ENCODE measurements around the gene CLIC4. TPM values are rescaled to one million over a fixed set of nuclear protein-coding genes. Genes with fewer than 3 reads are reported as not detected.

The CLIC4 gene
- total RNA-seq, 1 donor from 2014 or later = 164 TPM

DNA sequence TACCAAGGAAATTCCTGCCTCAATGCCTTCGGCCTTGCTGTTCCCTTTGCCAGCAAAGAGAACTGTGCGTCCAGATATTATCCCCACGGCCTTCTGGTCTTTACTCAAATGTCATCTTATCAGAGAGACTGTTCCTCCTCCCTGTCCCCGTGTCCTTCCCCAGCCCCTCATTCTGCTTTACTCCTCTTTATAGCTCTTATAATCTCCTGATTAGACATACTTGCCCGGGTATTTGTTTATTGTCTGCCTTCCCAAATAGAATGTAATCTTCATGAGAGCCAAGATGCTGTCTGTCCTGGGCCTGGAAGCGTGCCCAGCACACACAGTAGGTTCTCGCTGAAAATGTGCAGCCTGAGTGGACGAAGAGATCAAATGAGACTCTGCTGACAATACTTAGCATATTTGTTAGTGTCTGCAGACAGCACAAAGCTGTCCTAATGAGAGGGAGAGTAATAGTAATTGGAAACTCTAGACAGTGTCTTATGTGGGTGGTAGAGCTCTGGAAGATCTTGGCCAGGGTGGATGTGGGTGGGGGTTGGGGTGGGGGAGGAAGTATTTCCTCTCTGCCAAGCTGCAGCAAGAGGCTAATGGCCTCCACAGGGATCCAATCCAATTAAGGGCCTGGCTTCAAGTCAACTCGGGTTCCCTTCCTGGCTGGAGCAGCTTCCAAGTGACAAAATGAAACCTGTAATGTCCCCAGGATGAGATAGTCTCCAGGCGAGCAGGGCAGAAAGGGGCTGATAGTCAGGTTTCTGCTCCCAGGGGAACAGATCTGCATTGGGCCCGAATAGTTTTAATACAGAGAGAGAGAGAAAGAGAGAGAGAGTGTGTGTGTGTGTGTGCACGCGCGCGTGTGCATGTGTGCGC is 9.5 kb upstream of the CLIC4 start:
- peak overlapping the region in 1 of 2 donors; percentile 20 for H3K4me3 ChIP-seq
- DNase-seq (ENCODE audit: extremely low spot score in 2 of 2) = no peak

GRCh38 chr1:24737368-24738117 is 7.7 kb upstream of the CLIC4 start:
- H3K9me3 ChIP-seq = no peaks in the 10 kb centered on the region
- no peak for DNase-seq (ENCODE audit: extremely low spot score in 2 of 2)
- TF ChIP-seq POLR2A (IDR thresholded peaks at IDR 0.05) (no peak), POLR2AphosphoS5 (IDR thresholded peaks at IDR 0.05; ENCODE audit: insufficient read depth in 1 of 2, low read depth in 1 of 2) (no peak), CTCF (IDR thresholded peaks at IDR 0.05) (no peak)
- no peaks in the 10 kb centered on the region for H3K36me3 ChIP-seq
- peaks cover 20% of the 10 kb centered on the region for H3K4me1 ChIP-seq
- intact Hi-C loops (cut with DNase I) = no loop called here
- no peaks in the 10 kb centered on the region for H3K27me3 ChIP-seq
- H3K4me3 ChIP-seq = no peak overlapping the region
- no peak overlapping the region for H3K27ac ChIP-seq

More for the DNA sequence above, 9.5 kb upstream of the CLIC4 start:
- intact Hi-C loops (cut with DNase I) = no loop called here
- Histone ChIP-seq H3K27me3 (no peaks in the 10 kb centered on the region), H3K27ac (peak overlapping the region; percentile 51), H3K36me3 (no peaks in the 10 kb centered on the region), H3K4me1 (peaks cover 20% of the 10 kb centered on the region), H3K9me3 (no peaks in the 10 kb centered on the region)
- TF ChIP-seq CTCF (IDR thresholded peaks at IDR 0.05) (no peak), POLR2AphosphoS5 (IDR thresholded peaks at IDR 0.05; ENCODE audit: insufficient read depth in 1 of 2, low read depth in 1 of 2) (no peak), POLR2A (IDR thresholded peaks at IDR 0.05) (no peak)

DNA sequence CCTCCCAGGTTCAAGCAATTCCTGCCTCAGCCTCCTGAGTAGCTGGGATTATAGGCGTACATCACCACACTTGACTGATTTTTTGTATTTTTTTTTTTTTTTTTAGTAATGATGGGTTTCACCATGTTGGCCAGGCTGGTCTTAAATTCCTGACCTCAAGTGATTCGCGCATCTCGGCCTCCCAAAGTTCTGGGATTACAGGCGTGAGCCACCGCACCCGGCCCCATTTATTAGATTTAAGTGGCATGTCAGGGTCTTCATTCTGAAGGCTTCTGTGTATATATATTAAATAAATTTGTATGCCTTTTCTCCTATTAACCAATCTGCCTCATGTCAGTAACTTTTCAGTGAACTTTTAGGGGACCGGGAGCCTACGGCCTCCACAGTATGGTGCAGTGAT is 6.0 kb upstream of the CLIC4 start:
- intact Hi-C loops (cut with DNase I) = no loop called here
- no peaks in the 10 kb centered on the region for H3K27me3 ChIP-seq
- peaks cover 33% of the 10 kb centered on the region for H3K4me1 ChIP-seq
- H3K4me3 ChIP-seq = no peak overlapping the region
- H3K36me3 ChIP-seq = no peaks in the 10 kb centered on the region
- no peak overlapping the region for H3K27ac ChIP-seq
- H3K9me3 ChIP-seq = no peaks in the 10 kb centered on the region
- TF ChIP-seq POLR2AphosphoS5 (IDR thresholded peaks at IDR 0.05; ENCODE audit: insufficient read depth in 1 of 2, low read depth in 1 of 2) (no peak), POLR2A (IDR thresholded peaks at IDR 0.05) (no peak), CTCF (IDR thresholded peaks at IDR 0.05) (no peak)
- DNase-seq (ENCODE audit: extremely low spot score in 2 of 2) = no peak

DNA sequence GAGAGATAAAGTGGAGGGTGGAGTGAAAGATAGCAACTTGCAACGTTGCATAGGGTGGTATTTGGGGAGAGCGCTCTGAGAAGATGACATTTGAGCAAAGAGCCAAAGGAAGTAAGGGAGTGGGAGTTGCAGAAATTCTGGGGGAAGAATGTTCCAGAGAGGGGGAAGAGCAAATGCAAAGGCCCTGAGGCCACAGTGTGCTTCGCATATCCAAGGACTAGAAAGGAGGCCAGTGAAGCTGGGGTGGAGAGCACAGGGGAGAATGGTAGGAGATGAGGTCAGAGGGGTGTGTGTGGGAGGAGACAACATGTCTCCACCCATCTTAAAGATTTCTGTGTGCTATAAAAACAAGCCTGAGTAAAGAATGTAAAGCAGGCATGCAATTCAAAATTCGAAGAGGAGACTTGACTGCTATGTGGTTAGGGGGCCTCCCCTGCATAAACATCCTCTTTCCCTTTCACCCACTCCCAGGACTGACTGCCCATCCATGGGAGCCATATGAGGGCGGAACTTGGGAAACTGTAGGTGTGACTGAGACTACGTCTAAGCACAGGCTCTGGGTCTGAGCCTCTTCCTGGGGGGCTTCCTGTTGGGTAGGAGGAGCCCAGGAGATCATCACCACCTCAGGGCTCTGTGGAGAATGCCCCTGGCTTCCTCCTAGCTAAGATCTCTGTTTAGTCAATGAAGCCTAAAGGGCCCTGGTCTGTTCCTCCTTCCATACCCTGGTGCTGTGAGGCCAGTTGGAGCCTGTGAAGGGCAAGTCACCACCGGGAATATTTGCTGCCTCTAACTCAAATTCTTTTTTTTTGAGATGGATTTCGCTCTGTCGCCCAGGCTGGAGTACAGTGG is 2.9 kb upstream of the CLIC4 start:
- Histone ChIP-seq H3K9me3 (no peaks in the 10 kb centered on the region), H3K27me3 (no peaks in the 10 kb centered on the region), H3K27ac (no peak overlapping the region), H3K4me3 (no peak overlapping the region), H3K4me1 (peaks cover 17% of the 10 kb centered on the region), H3K36me3 (no peaks in the 10 kb centered on the region)
- DNase-seq (ENCODE audit: extremely low spot score in 2 of 2) = no peak
- TF ChIP-seq CTCF (IDR thresholded peaks at IDR 0.05) (no peak), POLR2AphosphoS5 (IDR thresholded peaks at IDR 0.05; ENCODE audit: insufficient read depth in 1 of 2, low read depth in 1 of 2) (no peak), POLR2A (IDR thresholded peaks at IDR 0.05) (no peak)
- intact Hi-C loops (cut with DNase I) = loop anchor here (10.0 kb wide), 1 partner anchor 62 kb away; no protein-coding TSS in a partner anchor
